GM21786 (cell line): ENCODE results near the gene FBXW5.

Experiments used
- ATAC-seq: cut with Tn5 transposase; IDR thresholded peaks from one replicate; pipeline ENCODE4 v1.9.1; 2021; ENCODE audit not compliant: unreplicated experiment

Gene FBXW5

GRCh38 chr9:136936645-136937170 is 7.8 kb downstream of the FBXW5 start:
- no peak for ATAC-seq

- no peak for ATAC-seq
Observed at GRCh38 chr9:136935651-136936050, 8.9 kb downstream of the FBXW5 start.

GRCh38 chr9:136934277-136934676 is 10.3 kb downstream of the FBXW5 start:
- no peak for ATAC-seq

- no peak for ATAC-seq
Observed at GRCh38 chr9:136931611-136932130, 12.9 kb downstream of the FBXW5 start.

GRCh38 chr9:136930014-136930413 is 14.5 kb downstream of the FBXW5 start:
- ATAC-seq = no peak

GRCh38 chr9:136928591-136928990 is 15.9 kb downstream of the FBXW5 start:
- no peak for ATAC-seq

GRCh38 chr9:136927343-136928271 is 16.9 kb downstream of the FBXW5 start:
- ATAC-seq = no peak

- no peak for ATAC-seq
Observed at GRCh38 chr9:136926749-136927148, 17.8 kb downstream of the FBXW5 start.

GRCh38 chr9:136926154-136926704 is 18.3 kb downstream of the FBXW5 start:
- no peak for ATAC-seq

- ATAC-seq = no peak
Observed at GRCh38 chr9:136925414-136926153, 19.0 kb downstream of the FBXW5 start.

- no peak for ATAC-seq
Observed at GRCh38 chr9:136923881-136924280, 20.7 kb downstream of the FBXW5 start.

GRCh38 chr9:136922540-136922939 is 22.0 kb downstream of the FBXW5 start:
- ATAC-seq = no peak

GRCh38 chr9:136921718-136922117 is 22.8 kb downstream of the FBXW5 start:
- ATAC-seq = no peak

GRCh38 chr9:136921307-136921706 is 23.2 kb downstream of the FBXW5 start:
- no peak for ATAC-seq

- ATAC-seq = no peak
Observed at GRCh38 chr9:136920734-136921231, 23.8 kb downstream of the FBXW5 start.

GRCh38 chr9:136920069-136920468 is 24.5 kb downstream of the FBXW5 start:
- no peak for ATAC-seq

- ATAC-seq = no peak
Observed at GRCh38 chr9:136917902-136918301, 26.6 kb downstream of the FBXW5 start.

GRCh38 chr9:136916330-136917184 is 28.0 kb downstream of the FBXW5 start:
- ATAC-seq = no peak

- no peak for ATAC-seq
Observed at GRCh38 chr9:136915632-136916329, 28.8 kb downstream of the FBXW5 start.
